Mesendoderm (in vitro differentiated cells): Measurements from ENCODE around the gene PTTG1IP2.

Experiments
- DNase-seq: peaks from one replicate; pipeline ENCODE4 v3.0.0; 2013
- H2AK5ac ChIP-seq: 2 replicates; pipeline ENCODE4 v1.6.1; 2013; ENCODE audit warnings: low read length, inconsistent platforms
- H2BK120ac ChIP-seq: 2 replicates; pipeline ENCODE4 v1.6.1; 2013; ENCODE audit warnings: low read depth, mild to moderate bottlenecking, low read length, moderate library complexity, mixed read lengths
- H2BK15ac ChIP-seq: replicated peaks from 2 replicates; pipeline ENCODE4 v1.6.1; 2013; ENCODE audit warnings: low read depth, mild to moderate bottlenecking, moderate library complexity
- H2BK5ac ChIP-seq: 2 replicates; pipeline ENCODE4 v1.6.1; 2013; ENCODE audit warnings: low read length, inconsistent platforms
- H3K18ac ChIP-seq: 2 replicates; pipeline ENCODE4 v1.6.1; 2013; ENCODE audit warnings: mild to moderate bottlenecking, low read length, mixed read lengths
- H3K23ac ChIP-seq: one replicate; pipeline ENCODE4 v1.6.1; 2013; ENCODE audit warnings: low read length
- H3K27ac ChIP-seq: 2 replicates; pipeline ENCODE4 v1.5.1; 2013; ENCODE audit warnings: low read depth, mild to moderate bottlenecking, inconsistent platforms, low read length, moderate library complexity
- H3K27me3 ChIP-seq: 2 replicates; pipeline ENCODE4 v1.6.1; 2013; ENCODE audit warnings: low read length, control low read depth, mild to moderate bottlenecking, inconsistent platforms; ENCODE audit not compliant: insufficient read depth, poor library complexity
- H3K36me3 ChIP-seq: 2 replicates; pipeline ENCODE4 v1.6.1; 2013; ENCODE audit warnings: low read length, inconsistent platforms; ENCODE audit not compliant: control insufficient read depth, insufficient read depth
- H3K4ac ChIP-seq: one replicate; pipeline ENCODE4 v1.6.1; 2013; ENCODE audit warnings: low read depth, mild to moderate bottlenecking, low read length, moderate library complexity
- H3K4me1 ChIP-seq: 2 replicates; pipeline ENCODE4 v1.6.1; 2013; ENCODE audit warnings: low read depth, low read length, inconsistent platforms; ENCODE audit not compliant: control insufficient read depth
- H3K4me2 ChIP-seq: 2 replicates; pipeline ENCODE4 v1.6.1; 2013; ENCODE audit warnings: low read length
- H3K4me3 ChIP-seq: 2 replicates; pipeline ENCODE4 v1.5.1; 2013; ENCODE audit warnings: mild to moderate bottlenecking, low read length
- H3K56ac ChIP-seq: one replicate; pipeline ENCODE4 v1.6.1; 2013; ENCODE audit warnings: low read length
- H3K79me1 ChIP-seq: 2 replicates; pipeline ENCODE4 v1.6.1; 2013; ENCODE audit warnings: low read length, inconsistent platforms
- H3K79me2 ChIP-seq: 2 replicates; pipeline ENCODE4 v1.6.1; 2013; ENCODE audit warnings: mild to moderate bottlenecking, low read length; ENCODE audit not compliant: control insufficient read depth, insufficient read depth
- H3K9ac ChIP-seq: 2 replicates; pipeline ENCODE4 v1.6.1; 2013; ENCODE audit warnings: low read length, inconsistent platforms
- H4K5ac ChIP-seq: one replicate; pipeline ENCODE4 v1.6.1; 2013; ENCODE audit warnings: low read length
- H4K8ac ChIP-seq: one replicate; pipeline ENCODE4 v1.6.1; 2013; ENCODE audit warnings: low read depth, mild to moderate bottlenecking, control low read depth, low read length, moderate library complexity
- WGBS: extraction: QIAGEN DNeasy Blood & Tissue Kit; methylation state at CpG from one replicate; pipeline ENCODE4 v1.1.7; 2013; ENCODE audit warnings: low lambda C conversion rate, missing lambda C conversion rate; ENCODE audit not compliant: insufficient coverage; ENCODE audit errors: extremely low coverage; 5-methylcytosine and 5-hydroxymethylcytosine counted together

PTTG1IP2 gene

DNA sequence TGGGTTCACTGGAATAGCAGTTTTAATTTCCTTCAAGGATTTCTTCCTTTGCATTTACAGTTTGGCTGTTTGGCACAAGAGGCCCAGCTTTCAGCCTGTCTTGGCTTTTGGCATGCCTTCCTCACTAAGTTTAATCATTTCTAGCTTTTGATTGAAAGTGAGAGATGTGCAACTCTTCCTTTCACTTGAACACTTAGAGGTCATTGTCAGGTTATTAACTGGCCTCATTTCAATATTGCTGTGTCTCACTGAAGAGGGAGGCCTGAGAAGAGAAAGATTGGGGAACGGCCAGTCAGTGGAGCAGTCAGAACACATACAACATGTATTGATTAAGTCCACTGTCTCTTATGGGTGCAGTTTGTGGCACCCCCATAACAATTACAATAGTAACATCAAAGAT lies 33.9 kb downstream of the PTTG1IP2 start:
- no peaks in the 10 kb centered on the region for H3K4me1 ChIP-seq
- H2BK5ac ChIP-seq: no peak overlapping the region
- no peak overlapping the region for H3K4me3 ChIP-seq
- H4K8ac ChIP-seq: no peak overlapping the region
- no peak overlapping the region for H2AK5ac ChIP-seq
- no peak overlapping the region for H3K27ac ChIP-seq
- H3K36me3 ChIP-seq: no peaks in the 10 kb centered on the region
- no peak overlapping the region for H3K4me2 ChIP-seq
- no peak overlapping the region for H4K5ac ChIP-seq
- H3K23ac ChIP-seq: no peak overlapping the region
- no CpG with 5 or more reads among the region's 1 CpG for WGBS
- H3K27me3 ChIP-seq: no peaks in the 10 kb centered on the region
- H3K56ac ChIP-seq: no peak overlapping the region
- H2BK15ac ChIP-seq: no peak overlapping the region
- H2BK120ac ChIP-seq: no peak overlapping the region
- H3K79me2 ChIP-seq: no peaks in the 10 kb centered on the region
- no peak overlapping the region for H3K9ac ChIP-seq
- H3K18ac ChIP-seq: no peak overlapping the region
- no peak overlapping the region for H3K4ac ChIP-seq
- H3K79me1 ChIP-seq: no peaks in the 10 kb centered on the region
- no peak for DNase-seq

DNA sequence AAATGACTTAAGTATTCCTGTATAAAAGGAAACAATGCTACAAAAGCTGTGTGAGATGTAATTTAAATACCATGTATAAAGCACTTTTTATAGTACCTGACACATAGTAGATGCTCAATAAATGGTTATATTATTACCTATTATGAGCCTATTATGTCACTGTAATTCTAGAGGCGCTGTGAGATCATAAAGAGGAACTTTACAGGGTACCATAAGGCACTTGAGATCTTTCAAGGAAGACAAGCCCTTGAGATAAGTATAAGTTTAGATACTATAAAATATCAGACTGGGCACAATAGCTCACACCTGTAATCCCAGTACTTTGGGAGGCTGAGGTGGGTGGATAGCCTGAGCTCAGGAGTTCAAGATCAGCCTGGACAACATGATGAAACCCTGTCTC lies 38.3 kb downstream of the PTTG1IP2 start:
- H3K4ac ChIP-seq: no peak overlapping the region
- H2BK5ac ChIP-seq: no peak overlapping the region
- H3K18ac ChIP-seq: no peak overlapping the region
- no peaks in the 10 kb centered on the region for H3K79me2 ChIP-seq
- H3K4me3 ChIP-seq: no peak overlapping the region
- no peak overlapping the region for H2BK15ac ChIP-seq
- no peaks in the 10 kb centered on the region for H3K36me3 ChIP-seq
- H3K4me1 ChIP-seq: no peaks in the 10 kb centered on the region
- no peak overlapping the region for H2BK120ac ChIP-seq
- H3K27ac ChIP-seq: no peak overlapping the region
- no peak overlapping the region for H3K56ac ChIP-seq
- no peak overlapping the region for H2AK5ac ChIP-seq
- no peaks in the 10 kb centered on the region for H3K27me3 ChIP-seq
- WGBS: no CpG with 5 or more reads among the region's 1 CpG
- no peaks in the 10 kb centered on the region for H3K79me1 ChIP-seq
- H3K23ac ChIP-seq: no peak overlapping the region
- no peak overlapping the region for H3K4me2 ChIP-seq
- H4K5ac ChIP-seq: no peak overlapping the region
- no peak overlapping the region for H3K9ac ChIP-seq
- no peak overlapping the region for H4K8ac ChIP-seq
- DNase-seq: no peak

DNA sequence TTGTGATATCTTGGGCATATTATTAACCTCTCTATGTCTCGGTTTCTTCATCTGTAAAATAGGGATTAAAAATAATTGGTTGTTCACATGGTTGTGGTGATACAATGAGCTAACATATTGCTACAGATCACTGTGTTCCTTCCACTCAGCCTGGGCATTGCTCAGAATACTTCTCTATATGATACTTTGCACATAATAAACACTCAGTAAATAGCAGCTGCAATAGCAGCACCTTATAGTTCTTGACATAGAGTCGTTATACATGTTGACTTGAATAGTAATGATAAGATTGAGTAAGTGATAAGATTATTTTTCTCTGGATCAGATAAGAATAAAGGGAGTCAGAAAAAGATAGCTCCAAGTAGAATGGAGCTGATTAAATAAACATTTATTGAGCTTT lies 42.3 kb downstream of the PTTG1IP2 start:
- H2BK5ac ChIP-seq: no peak overlapping the region
- no peak overlapping the region for H3K27ac ChIP-seq
- H3K23ac ChIP-seq: no peak overlapping the region
- no peak for DNase-seq
- no peak overlapping the region for H2BK15ac ChIP-seq
- WGBS: no CpG with 5 or more reads among the region's 2 CpGs
- H3K4me2 ChIP-seq: no peak overlapping the region
- no peak overlapping the region for H3K4ac ChIP-seq
- no peak overlapping the region for H3K4me3 ChIP-seq
- no peaks in the 10 kb centered on the region for H3K36me3 ChIP-seq
- H3K4me1 ChIP-seq: no peaks in the 10 kb centered on the region
- H3K79me2 ChIP-seq: no peaks in the 10 kb centered on the region
- H3K56ac ChIP-seq: no peak overlapping the region
- H4K5ac ChIP-seq: no peak overlapping the region
- H3K79me1 ChIP-seq: no peaks in the 10 kb centered on the region
- no peaks in the 10 kb centered on the region for H3K27me3 ChIP-seq
- H4K8ac ChIP-seq: no peak overlapping the region
- no peak overlapping the region for H3K18ac ChIP-seq
- no peak overlapping the region for H2AK5ac ChIP-seq
- no peak overlapping the region for H3K9ac ChIP-seq
- H2BK120ac ChIP-seq: no peak overlapping the region

DNA sequence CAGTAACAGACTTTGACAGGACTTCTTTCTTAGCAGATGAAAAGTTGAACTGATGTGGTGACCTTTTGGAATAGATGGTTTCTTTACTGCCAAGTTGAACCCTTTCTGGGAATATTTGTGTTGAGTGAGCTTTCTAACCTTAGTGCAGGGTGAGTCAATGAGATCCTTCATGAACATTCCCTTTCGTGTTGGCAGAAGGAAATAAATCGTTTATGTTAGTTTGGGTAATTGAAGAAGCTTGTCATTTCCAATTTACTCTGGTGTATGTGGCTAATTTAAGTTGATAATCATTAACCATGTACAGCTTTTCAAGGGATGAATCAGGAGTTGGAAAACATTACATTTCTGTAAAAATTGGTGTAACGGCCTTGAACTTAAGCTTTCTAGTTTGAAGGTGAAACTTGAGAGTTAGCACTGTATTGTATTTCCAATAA lies 43.4 kb downstream of the PTTG1IP2 start:
- no peak overlapping the region for H2BK120ac ChIP-seq
- no peak overlapping the region for H3K56ac ChIP-seq
- H4K8ac ChIP-seq: no peak overlapping the region
- H3K9ac ChIP-seq: no peak overlapping the region
- H2BK15ac ChIP-seq: no peak overlapping the region
- H3K36me3 ChIP-seq: no peaks in the 10 kb centered on the region
- no peak overlapping the region for H4K5ac ChIP-seq
- H3K27me3 ChIP-seq: no peaks in the 10 kb centered on the region
- no peaks in the 10 kb centered on the region for H3K4me1 ChIP-seq
- no peak overlapping the region for H3K23ac ChIP-seq
- no peaks in the 10 kb centered on the region for H3K79me2 ChIP-seq
- H3K4me3 ChIP-seq: no peak overlapping the region
- no peak overlapping the region for H2AK5ac ChIP-seq
- no peak overlapping the region for H3K4ac ChIP-seq
- H3K4me2 ChIP-seq: no peak overlapping the region
- no CpG with 5 or more reads among the region's 3 CpGs for WGBS
- H3K79me1 ChIP-seq: no peaks in the 10 kb centered on the region
- DNase-seq: no peak
- H3K18ac ChIP-seq: no peak overlapping the region
- no peak overlapping the region for H3K27ac ChIP-seq
- H2BK5ac ChIP-seq: no peak overlapping the region

DNA sequence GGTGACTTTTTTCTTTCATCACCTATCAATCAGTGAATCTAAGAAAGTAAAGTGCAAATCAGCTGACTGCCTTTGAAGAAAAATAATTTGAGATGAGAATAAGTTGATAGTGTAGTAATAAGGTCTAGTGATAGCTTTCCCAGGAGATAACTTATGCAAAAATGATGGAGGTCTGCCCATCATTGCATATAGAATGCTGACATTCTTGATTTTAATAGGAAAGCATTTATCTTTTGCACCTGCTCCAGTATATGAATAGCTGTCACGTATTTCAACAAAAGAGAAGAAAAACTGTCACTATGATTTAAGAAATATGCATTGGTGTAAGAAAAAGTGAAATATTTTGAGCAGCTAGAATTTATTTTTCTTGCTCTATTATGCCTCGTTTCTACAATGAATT lies 46.8 kb downstream of the PTTG1IP2 start:
- no peak overlapping the region for H3K56ac ChIP-seq
- no peaks in the 10 kb centered on the region for H3K36me3 ChIP-seq
- H3K18ac ChIP-seq: no peak overlapping the region
- H3K79me2 ChIP-seq: no peaks in the 10 kb centered on the region
- no peaks in the 10 kb centered on the region for H3K4me1 ChIP-seq
- H2BK120ac ChIP-seq: no peak overlapping the region
- H3K27me3 ChIP-seq: no peaks in the 10 kb centered on the region
- DNase-seq: no peak
- no peak overlapping the region for H3K4me3 ChIP-seq
- H3K27ac ChIP-seq: no peak overlapping the region
- no peak overlapping the region for H3K9ac ChIP-seq
- no peak overlapping the region for H4K8ac ChIP-seq
- H4K5ac ChIP-seq: no peak overlapping the region
- H2AK5ac ChIP-seq: no peak overlapping the region
- H2BK15ac ChIP-seq: no peak overlapping the region
- WGBS: no CpG with 5 or more reads among the region's 2 CpGs
- H3K4ac ChIP-seq: no peak overlapping the region
- no peak overlapping the region for H3K23ac ChIP-seq
- H3K79me1 ChIP-seq: no peaks in the 10 kb centered on the region
- no peak overlapping the region for H2BK5ac ChIP-seq
- no peak overlapping the region for H3K4me2 ChIP-seq

DNA sequence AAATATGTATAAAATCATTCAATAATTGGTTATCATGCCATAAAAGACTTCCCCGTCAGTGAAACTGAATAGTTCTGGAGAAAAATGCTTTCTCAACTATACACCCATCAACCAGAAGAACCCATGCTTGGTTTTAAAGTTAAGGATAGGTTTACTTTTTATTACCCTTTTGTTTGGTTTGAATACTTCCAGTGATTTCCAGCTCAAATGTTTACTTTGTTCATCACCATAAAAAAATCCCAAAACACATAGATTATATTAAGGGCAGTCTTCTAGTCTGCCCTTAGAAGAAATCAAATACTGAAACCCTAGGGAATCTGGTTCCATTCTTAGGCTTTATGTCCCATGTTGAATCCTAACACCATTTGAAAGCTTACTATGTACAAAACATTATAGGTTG lies 49.2 kb downstream of the PTTG1IP2 start:
- Histone ChIP-seq H3K4me1 (no peaks in the 10 kb centered on the region), H2BK120ac (no peak overlapping the region), H3K23ac (no peak overlapping the region)

More for the DNA sequence above, 49.2 kb downstream of the PTTG1IP2 start:
- no CpG with 5 or more reads among the region's 1 CpG for WGBS
- Histone ChIP-seq H3K18ac (no peak overlapping the region), H3K79me1 (no peaks in the 10 kb centered on the region), H4K8ac (no peak overlapping the region), H3K27ac (no peak overlapping the region), H2BK5ac (no peak overlapping the region), H3K56ac (no peak overlapping the region), H3K4me2 (no peak overlapping the region), H4K5ac (no peak overlapping the region), H3K36me3 (no peaks in the 10 kb centered on the region), H3K9ac (no peak overlapping the region), H2BK15ac (no peak overlapping the region), H2AK5ac (no peak overlapping the region), H3K79me2 (no peaks in the 10 kb centered on the region), H3K4ac (no peak overlapping the region), H3K4me3 (no peak overlapping the region), H3K27me3 (no peaks in the 10 kb centered on the region)
- no peak for DNase-seq
